Tibial nerve (tissue), 4 donors: ENCODE measurements around the gene NOS3. TPM values are rescaled to one million over a fixed set of nuclear protein-coding genes. Genes with fewer than 3 reads are reported as not detected.

Experiments used
- DNase-seq, 2 donors: peaks; one replicate each; pipeline ENCODE4 v3.0.0-alpha.2; 2019; ENCODE audit warnings: low spot score in 2 of 2
- H3K27ac ChIP-seq, 4 donors: fragments of 200-600 bp; sonication (generic) in 3 of 4; one replicate each; pipeline ENCODE4 v1.5.1; 2017 to 2019; ENCODE audit warnings: mild to moderate bottlenecking in 1 of 4
- H3K27me3 ChIP-seq, 2 donors: fragments of 200-600 bp; sonication (generic) in 1 of 2; one replicate each; pipeline versions ENCODE4 v1.5.1 to v1.6.0; 2017 to 2019
- H3K36me3 ChIP-seq, 3 donors: fragments of 200-600 bp; sonication (generic); one replicate each; pipeline ENCODE4 v1.5.1; 2018 to 2019
- H3K4me1 ChIP-seq, 4 donors: fragments of 200-600 bp; sonication (generic) in 3 of 4; one replicate each; pipeline ENCODE4 v1.5.1; 2017 to 2019
- H3K4me3 ChIP-seq, 4 donors: fragments of 200-600 bp; sonication (generic) in 3 of 4; one replicate each; pipeline ENCODE4 v1.5.1; 2017 to 2019; ENCODE audit warnings: mild to moderate bottlenecking in 1 of 4, moderate library complexity in 1 of 4
- H3K9me3 ChIP-seq, 4 donors: fragments of 200-600 bp; sonication (generic) in 3 of 4; one replicate each; pipeline ENCODE4 v1.5.1; 2017 to 2019
- EP300 ChIP-seq, 2 donors: sonication (generic); formaldehyde crosslinking; IDR thresholded peaks; one replicate each; pipeline ENCODE4 v1.6.1; 2017; ENCODE audit warnings: antibody characterized with exemption in 2 of 2, mild to moderate bottlenecking in 1 of 2
- POLR2A ChIP-seq, 2 donors: fragments of 450-650 bp; IDR thresholded peaks; one replicate each; pipeline ENCODE4 v1.6.1; 2017; ENCODE audit warnings: antibody characterized with exemption in 2 of 2, mild to moderate bottlenecking in 2 of 2, moderate library complexity in 2 of 2
- WGBS, 2 donors: methylation state at CpG; one replicate each; pipeline ENCODE4 v1.1.5; 2018; 5-methylcytosine and 5-hydroxymethylcytosine counted together
- total RNA-seq, 4 donors: library from RNA; depleted of rRNA; stranded (reverse); fragments of >200 nt; gene quantifications; one replicate each; pipeline ENCODE4 v1.1.0, GENCODE V29; 2016
- TF ChIP-seq, protein P1 (sequence below), 5 experiments: fragments of 200-600 bp in 3 of 5; fragments of 450-650 bp in 2 of 5; sonication (generic) in 3 of 5; IDR thresholded peaks; one replicate each; pipeline ENCODE4 v1.5.1; 2016 to 2019; ENCODE audit warnings: antibody characterized with exemption in 5 of 5, mild to moderate bottlenecking in 3 of 5, moderate library complexity in 2 of 5

NOS3 gene
- total RNA-seq, 4 donors from 2014 or later: 20.3 to 38.1 (median 23.8) TPM

DNA sequence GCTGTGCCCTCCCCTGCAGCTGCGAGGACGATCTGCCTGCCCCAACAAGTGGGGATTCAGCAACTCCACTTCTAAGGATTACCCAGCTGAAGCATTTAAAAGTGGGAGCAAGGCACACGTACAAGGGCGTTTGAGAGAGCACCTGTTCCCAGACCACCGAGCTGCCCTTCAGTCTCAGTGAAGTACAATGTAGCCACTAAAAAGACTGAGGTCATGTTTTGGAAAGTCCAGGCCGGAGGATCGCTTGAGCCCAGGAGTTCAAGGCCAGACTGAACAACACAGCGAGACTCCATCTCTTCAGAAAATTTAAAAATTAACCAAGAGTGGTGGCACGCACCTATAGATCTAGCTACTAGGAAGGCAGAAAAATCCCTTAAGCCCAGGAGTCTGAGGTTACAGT, 14.7 kb downstream of the NOS3 start:
- peaks cover 0 to 49% of the 10 kb centered on the region in 2 donors for H3K27me3 ChIP-seq
- WGBS, 2 donors: 73 to 80% methylated on average over 9 of the region's 9 CpGs
- peaks cover 0 to 26% (median 1%) of the 10 kb centered on the region in 4 donors for H3K4me1 ChIP-seq
- H3K36me3 ChIP-seq: no peaks in the 10 kb centered on the region
- H3K27ac ChIP-seq: no peak overlapping the region
- H3K4me3 ChIP-seq: no peak overlapping the region
- DNase-seq: no peak
- no peaks in the 10 kb centered on the region for H3K9me3 ChIP-seq
- TF ChIP-seq, protein P1, sequence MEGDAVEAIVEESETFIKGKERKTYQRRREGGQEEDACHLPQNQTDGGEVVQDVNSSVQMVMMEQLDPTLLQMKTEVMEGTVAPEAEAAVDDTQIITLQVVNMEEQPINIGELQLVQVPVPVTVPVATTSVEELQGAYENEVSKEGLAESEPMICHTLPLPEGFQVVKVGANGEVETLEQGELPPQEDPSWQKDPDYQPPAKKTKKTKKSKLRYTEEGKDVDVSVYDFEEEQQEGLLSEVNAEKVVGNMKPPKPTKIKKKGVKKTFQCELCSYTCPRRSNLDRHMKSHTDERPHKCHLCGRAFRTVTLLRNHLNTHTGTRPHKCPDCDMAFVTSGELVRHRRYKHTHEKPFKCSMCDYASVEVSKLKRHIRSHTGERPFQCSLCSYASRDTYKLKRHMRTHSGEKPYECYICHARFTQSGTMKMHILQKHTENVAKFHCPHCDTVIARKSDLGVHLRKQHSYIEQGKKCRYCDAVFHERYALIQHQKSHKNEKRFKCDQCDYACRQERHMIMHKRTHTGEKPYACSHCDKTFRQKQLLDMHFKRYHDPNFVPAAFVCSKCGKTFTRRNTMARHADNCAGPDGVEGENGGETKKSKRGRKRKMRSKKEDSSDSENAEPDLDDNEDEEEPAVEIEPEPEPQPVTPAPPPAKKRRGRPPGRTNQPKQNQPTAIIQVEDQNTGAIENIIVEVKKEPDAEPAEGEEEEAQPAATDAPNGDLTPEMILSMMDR (IDR thresholded peaks at IDR 0.05): no peak
- TF ChIP-seq EP300 (IDR thresholded peaks at IDR 0.05): no peak
- no peak for TF ChIP-seq POLR2A (IDR thresholded peaks at IDR 0.05)

DNA sequence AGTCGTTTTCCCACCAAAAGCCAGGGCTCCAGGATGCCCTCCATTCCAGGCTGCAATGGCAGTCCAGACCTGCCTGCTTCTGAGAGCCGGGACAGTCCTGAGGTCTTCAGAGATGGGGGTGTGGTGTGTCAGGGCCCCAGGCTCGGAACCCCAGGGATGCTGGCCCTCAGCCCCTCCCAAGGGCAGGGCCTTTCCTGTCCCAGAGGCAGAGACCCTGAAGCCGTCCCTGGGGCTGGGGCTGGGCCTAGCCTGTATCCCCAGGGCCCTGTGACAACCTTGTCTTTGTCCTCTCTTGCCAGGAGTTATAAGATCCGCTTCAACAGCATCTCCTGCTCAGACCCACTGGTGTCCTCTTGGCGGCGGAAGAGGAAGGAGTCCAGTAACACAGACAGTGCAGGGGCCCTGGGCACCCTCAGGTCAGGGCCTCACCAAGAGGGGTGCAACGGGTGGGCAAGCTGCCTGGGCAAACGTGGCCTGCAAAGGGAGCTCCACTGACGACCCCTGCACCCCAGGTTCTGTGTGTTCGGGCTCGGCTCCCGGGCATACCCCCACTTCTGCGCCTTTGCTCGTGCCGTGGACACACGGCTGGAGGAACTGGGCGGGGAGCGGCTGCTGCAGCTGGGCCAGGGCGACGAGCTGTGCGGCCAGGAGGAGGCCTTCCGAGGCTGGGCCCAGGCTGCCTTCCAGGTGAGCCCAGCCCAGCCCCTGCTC, 15.9 kb downstream of the NOS3 start:
- no peak for DNase-seq
- Histone ChIP-seq H3K4me3 (no peak overlapping the region), H3K9me3 (no peaks in the 10 kb centered on the region), H3K4me1 (peaks cover 0 to 27% (median 1%) of the 10 kb centered on the region in 4 donors), H3K27ac (no peak overlapping the region), H3K36me3 (no peaks in the 10 kb centered on the region), H3K27me3 (peaks cover 0 to 49% of the 10 kb centered on the region in 2 donors)
- 82 to 83% methylated on average over 16 to 23 of the region's 23 CpGs for WGBS, 2 donors
- TF ChIP-seq EP300 (IDR thresholded peaks at IDR 0.05): no peak
- TF ChIP-seq POLR2A (IDR thresholded peaks at IDR 0.05): no peak
- TF ChIP-seq, protein P1 (IDR thresholded peaks at IDR 0.05): no peak

DNA sequence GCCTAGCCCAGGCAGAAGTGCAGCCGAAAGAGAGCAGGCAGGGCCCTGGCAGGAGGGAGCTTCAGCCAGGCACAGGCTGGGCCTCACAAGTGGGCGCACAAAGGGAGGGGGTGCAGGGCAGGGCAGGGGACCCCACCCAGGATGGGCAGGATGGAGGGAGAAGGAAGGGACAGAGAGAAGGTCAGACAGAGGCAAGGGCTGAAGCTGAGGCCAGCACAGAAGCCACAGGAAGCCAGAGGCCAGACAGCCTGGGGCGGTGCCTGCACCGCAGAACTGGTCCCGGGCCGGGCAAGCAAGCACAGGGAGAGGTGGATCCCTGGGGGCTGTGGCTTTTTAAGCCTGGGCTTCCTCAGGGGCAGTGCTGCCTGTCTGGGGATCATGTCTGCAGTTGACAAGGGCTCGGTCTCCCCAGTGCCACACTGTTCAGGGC, 16.7 kb downstream of the NOS3 start:
- TF ChIP-seq, protein P1 (IDR thresholded peaks at IDR 0.05): no peak
- TF ChIP-seq EP300 (IDR thresholded peaks at IDR 0.05) (no peak), POLR2A (IDR thresholded peaks at IDR 0.05) (no peak)
- peaks cover 0 to 55% of the 10 kb centered on the region in 2 donors for H3K27me3 ChIP-seq
- peaks cover 0 to 27% (median 1%) of the 10 kb centered on the region in 4 donors for H3K4me1 ChIP-seq
- no peaks in the 10 kb centered on the region for H3K36me3 ChIP-seq
- no peaks in the 10 kb centered on the region for H3K9me3 ChIP-seq
- no peak for DNase-seq
- no peak overlapping the region for H3K4me3 ChIP-seq
- H3K27ac ChIP-seq: no peak overlapping the region
- WGBS, 2 donors: 61 to 76% methylated on average over 7 of the region's 7 CpGs

DNA sequence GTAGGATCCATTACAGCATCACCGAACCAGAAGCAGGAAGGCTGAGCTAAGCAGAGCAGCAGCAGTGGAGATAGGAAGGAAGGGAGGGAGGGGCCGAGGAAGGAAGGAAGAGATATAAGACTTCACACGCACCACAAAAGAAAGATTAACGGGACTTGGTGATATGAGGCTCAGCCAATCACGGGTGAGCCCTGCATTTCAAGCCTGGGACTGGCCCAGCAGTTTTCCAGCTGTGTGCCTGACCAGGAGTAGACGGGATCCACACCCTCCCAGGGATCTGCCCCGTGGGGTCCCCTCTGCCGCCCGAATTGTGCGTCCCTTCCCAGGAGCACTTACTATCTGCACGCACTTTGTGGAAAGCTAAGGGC, 17.3 kb downstream of the NOS3 start:
- H3K36me3 ChIP-seq: no peaks in the 10 kb centered on the region
- DNase-seq: no peak
- TF ChIP-seq POLR2A (IDR thresholded peaks at IDR 0.05) (no peak), EP300 (IDR thresholded peaks at IDR 0.05) (no peak)
- TF ChIP-seq, protein P1 (IDR thresholded peaks at IDR 0.05): no peak
- no peaks in the 10 kb centered on the region for H3K9me3 ChIP-seq
- 47 to 51% methylated on average over 11 of the region's 11 CpGs for WGBS, 2 donors
- H3K4me1 ChIP-seq: peaks cover 0 to 34% (median 5%) of the 10 kb centered on the region in 4 donors
- H3K27me3 ChIP-seq: peaks cover 0 to 62% of the 10 kb centered on the region in 2 donors
- H3K4me3 ChIP-seq: peak overlapping the region in 1 of 4 donors; percentile 4
- H3K27ac ChIP-seq: no peak overlapping the region

DNA sequence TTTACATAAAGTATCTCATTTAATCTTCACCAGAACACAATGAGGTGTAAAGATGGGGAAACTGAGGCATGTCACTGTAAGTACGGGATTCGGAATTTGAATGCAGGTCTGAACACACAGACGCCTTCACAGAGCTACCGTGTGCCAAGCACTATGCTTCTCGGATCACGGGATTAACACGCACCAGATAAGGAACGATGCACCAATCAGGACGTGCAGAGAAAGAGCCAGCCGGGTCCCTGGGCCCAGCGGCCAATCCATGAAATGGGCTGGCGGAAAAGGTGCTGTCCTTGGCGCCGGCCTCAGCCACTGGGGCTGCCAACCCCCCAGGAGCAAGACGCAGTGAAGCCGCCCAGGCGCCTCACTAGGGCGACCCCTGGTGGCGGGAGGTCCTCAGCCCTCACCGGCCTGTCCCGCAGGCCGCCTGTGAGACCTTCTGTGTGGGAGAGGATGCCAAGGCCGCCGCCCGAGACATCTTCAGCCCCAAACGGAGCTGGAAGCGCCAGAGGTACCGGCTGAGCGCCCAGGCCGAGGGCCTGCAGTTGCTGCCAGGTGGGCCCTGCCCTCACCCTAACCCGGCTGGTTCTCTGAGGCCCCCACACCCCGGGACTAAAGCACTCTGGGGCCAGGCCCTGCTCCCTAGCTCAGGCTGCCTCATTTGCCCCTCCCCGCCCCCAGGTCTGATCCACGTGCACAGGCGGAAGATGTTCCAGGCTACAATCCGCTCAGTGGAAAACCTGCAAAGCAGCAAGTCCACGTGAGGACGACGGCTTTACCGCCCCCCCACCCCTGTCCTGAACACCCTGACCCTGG, 17.9 kb downstream of the NOS3 start:
- no peak for DNase-seq
- WGBS, 2 donors: 57% methylated on average over 34 to 39 of the region's 40 CpGs
- Histone ChIP-seq H3K27me3 (peaks cover 0 to 63% of the 10 kb centered on the region in 2 donors), H3K4me3 (peak overlapping the region in 1 of 4 donors; percentile 4), H3K4me1 (peaks cover 0 to 40% (median 11%) of the 10 kb centered on the region in 4 donors), H3K36me3 (no peaks in the 10 kb centered on the region), H3K27ac (no peak overlapping the region), H3K9me3 (no peaks in the 10 kb centered on the region)
- no peak for TF ChIP-seq EP300 (IDR thresholded peaks at IDR 0.05)
- TF ChIP-seq, protein P1 (IDR thresholded peaks at IDR 0.05): peak; percentile 43 to 68 (median 58)
